HepG2 (cell line): ENCODE results near the gene PRM2. TPM values are rescaled to one million over a fixed set of nuclear protein-coding genes. Genes with fewer than 3 reads are reported as not detected.

Experiments
- CBX1 ChIP-seq: IDR thresholded peaks from one replicate; pipeline ENCODE4 v1.6.1; 2016; ENCODE audit warnings: antibody characterized with exemption, low read depth
- DPF2 ChIP-seq: sonication (generic); formaldehyde crosslinking; IDR thresholded peaks from 2 replicates; pipeline ENCODE4 v1.4.0; 2020; ENCODE audit warnings: mild to moderate bottlenecking, low read depth, missing genetic modification reagents, borderline replicate concordance
- HNRNPL ChIP-seq: fragments of 200-400 bp; formaldehyde crosslinking; IDR thresholded peaks from 2 replicates; pipeline ENCODE4 v1.6.1; 2017; ENCODE audit warnings: mild to moderate bottlenecking, low read depth, low read length
- HNRNPLL ChIP-seq: fragments of 200-400 bp; formaldehyde crosslinking; IDR thresholded peaks from 2 replicates; pipeline ENCODE4 v1.6.1; 2017; ENCODE audit warnings: mild to moderate bottlenecking, low read depth, low read length; ENCODE audit not compliant: poor library complexity, severe bottlenecking
- SIX1 ChIP-seq: sonication (generic); formaldehyde crosslinking; IDR thresholded peaks from 2 replicates; pipeline ENCODE4 v1.4.0; 2020; ENCODE audit warnings: missing genetic modification reagents, borderline replicate concordance
- ZNF230 ChIP-seq: sonication (generic); formaldehyde crosslinking; IDR thresholded peaks from 2 replicates; pipeline ENCODE4 v1.4.0; 2020; ENCODE audit warnings: mild to moderate bottlenecking, missing genetic modification reagents
- ZNF546 ChIP-seq: sonication (generic); formaldehyde crosslinking; conservative IDR thresholded peaks from 2 replicates; pipeline ENCODE4 v1.8.1; 2023; ENCODE audit warnings: mild to moderate bottlenecking, missing genetic modification reagents
- ZNF572 ChIP-seq: sonication (generic); formaldehyde crosslinking; IDR thresholded peaks from 2 replicates; pipeline ENCODE4 v1.5.1; 2020; ENCODE audit warnings: mild to moderate bottlenecking, missing genetic modification reagents
- ZNF577 ChIP-seq: sonication (generic); formaldehyde crosslinking; IDR thresholded peaks from 2 replicates; pipeline ENCODE4 v1.4.0; 2020; ENCODE audit warnings: mild to moderate bottlenecking, low read depth, missing genetic modification reagents, borderline replicate concordance
- ZNF792 ChIP-seq: IDR thresholded peaks from 2 replicates; pipeline ENCODE4 v1.6.1; 2016
- polyA plus RNA-seq, 8 experiments: library from polyadenylated mRNA; depleted of rRNA in 3 of 8; stranded (reverse) in 7 of 8; unstranded in 1 of 8; fragments of >200 nt; fragmentation: Illumina TruSeq in 4 of 8; extraction: Trizol in 4 of 8; gene quantifications; 2 replicates each; pipeline versions ENCODE4 v1.2.1 to v1.2.3, GENCODE V29; 2011 to 2016; ENCODE audit warnings: low read depth in 4 of 8, missing spikeins in 1 of 8, mixed read lengths in 1 of 8; ENCODE audit not compliant: insufficient read depth in 1 of 8
- total RNA-seq, 5 experiments: library from RNA; depleted of rRNA; stranded (reverse); fragments of >200 nt; fragmentation: Illumina TruSeq; extraction: Trizol; gene quantifications; 2 replicates each; pipeline ENCODE4 v1.2.3, GENCODE V29; 2016; ENCODE audit warnings: low read depth in 1 of 5
- TF ChIP-seq, protein P1 (sequence below): IDR thresholded peaks from 2 replicates; pipeline ENCODE4 v1.6.1; 2016; ENCODE audit warnings: missing compliant biosample characterization, missing genetic modification reagents, borderline replicate concordance
- TF ChIP-seq, protein P2 (sequence below): sonication (generic); formaldehyde crosslinking; IDR thresholded peaks from 2 replicates; pipeline ENCODE4 v1.4.0; 2020; ENCODE audit warnings: missing genetic modification reagents
- TF ChIP-seq, protein P3 (sequence below): IDR thresholded peaks from 2 replicates; pipeline ENCODE4 v1.4.0; 2020; ENCODE audit warnings: mild to moderate bottlenecking, missing genetic modification reagents
- TF ChIP-seq, protein P4 (sequence below), 2 experiments: IDR thresholded peaks; 2 replicates each; pipeline ENCODE4 v1.6.1; 2011 to 2012; ENCODE audit warnings: low read length in 2 of 2, borderline replicate concordance in 1 of 2, low read depth in 1 of 2, mild to moderate bottlenecking in 1 of 2, moderate library complexity in 1 of 2
- TF ChIP-seq, protein P5 (sequence below): sonication (generic); formaldehyde crosslinking; IDR thresholded peaks from 2 replicates; pipeline ENCODE4 v1.5.0; 2020; ENCODE audit warnings: missing genetic modification reagents, mild to moderate bottlenecking, borderline replicate concordance

The PRM2 gene
- total and polyA plus RNA-seq, 2 of the 13 experiments (the other 11 are each of a cell fraction or from before 2014, with no cell fraction given), result 0.54 TPM; not detected in 1

DNA sequence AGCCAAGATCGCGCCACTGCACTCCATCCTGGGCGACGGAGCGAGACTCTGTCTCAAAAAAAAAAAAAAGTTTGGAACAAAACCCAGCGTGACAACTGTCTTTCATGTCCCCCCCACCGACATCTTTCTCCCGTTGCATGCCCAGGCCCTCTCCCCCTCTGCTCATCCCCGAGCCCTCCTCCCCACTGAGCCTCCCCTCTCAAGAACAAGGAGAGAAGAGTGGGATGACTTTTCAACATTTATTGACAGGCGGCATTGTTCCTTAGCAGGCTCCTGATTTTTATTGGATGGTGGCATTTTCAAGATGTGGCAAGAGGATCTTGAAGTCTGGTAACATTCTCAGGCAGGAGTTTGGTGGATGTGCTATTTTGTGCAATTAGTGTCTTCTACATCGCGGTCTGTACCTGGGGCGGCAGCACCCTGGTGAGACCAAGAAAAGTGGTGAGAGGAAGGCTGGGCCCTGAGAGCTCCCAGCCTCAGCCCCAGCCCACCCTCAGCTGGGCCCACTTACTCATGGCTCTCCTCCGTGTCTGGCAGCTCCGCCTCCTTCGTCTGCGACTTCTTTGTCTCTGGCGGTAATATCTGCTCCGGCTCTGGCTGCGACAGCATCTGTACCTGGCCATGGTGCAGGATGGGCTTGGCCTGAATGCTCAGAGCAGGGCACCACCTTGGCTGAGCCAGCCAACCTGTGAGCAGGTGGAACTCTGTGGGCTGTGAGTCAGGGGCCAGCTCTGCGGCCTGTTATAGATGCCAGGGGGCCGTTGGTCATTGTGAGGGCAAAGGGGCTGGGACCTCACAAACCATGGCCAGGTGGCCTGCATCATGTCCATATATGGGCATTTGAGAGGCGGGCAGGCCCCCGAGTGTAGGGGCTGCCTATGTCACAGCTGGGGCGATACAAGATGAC lies 4.6 kb upstream of the PRM2 start, which contains the start of gene PRM1 (continued):
- TF ChIP-seq, protein P1, sequence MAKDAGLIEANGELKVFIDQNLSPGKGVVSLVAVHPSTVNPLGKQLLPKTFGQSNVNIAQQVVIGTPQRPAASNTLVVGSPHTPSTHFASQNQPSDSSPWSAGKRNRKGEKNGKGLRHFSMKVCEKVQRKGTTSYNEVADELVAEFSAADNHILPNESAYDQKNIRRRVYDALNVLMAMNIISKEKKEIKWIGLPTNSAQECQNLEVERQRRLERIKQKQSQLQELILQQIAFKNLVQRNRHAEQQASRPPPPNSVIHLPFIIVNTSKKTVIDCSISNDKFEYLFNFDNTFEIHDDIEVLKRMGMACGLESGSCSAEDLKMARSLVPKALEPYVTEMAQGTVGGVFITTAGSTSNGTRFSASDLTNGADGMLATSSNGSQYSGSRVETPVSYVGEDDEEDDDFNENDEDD (CRISPR knock-in tag), result no peak
- TF ChIP-seq ZNF546 (CRISPR knock-in tag) (0 out of 2 replicates have a peak, but pooled peaks have one; percentile 19), ZNF572 (CRISPR knock-in tag) (no peak), ZNF230 (0 out of 2 replicates have a peak, but pooled peaks have one; percentile 64), HNRNPL (peak; percentile 65; the same call in 1 of the 2 replicates), HNRNPLL (peak; percentile 37), DPF2 (0 out of 2 replicates have a peak, but pooled peaks have one; percentile 13), CBX1 (no peak), ZNF792 (CRISPR knock-in tag) (no peak), SIX1 (CRISPR knock-in tag) (no peak), ZNF577 (no peak)
- TF ChIP-seq, protein P2, sequence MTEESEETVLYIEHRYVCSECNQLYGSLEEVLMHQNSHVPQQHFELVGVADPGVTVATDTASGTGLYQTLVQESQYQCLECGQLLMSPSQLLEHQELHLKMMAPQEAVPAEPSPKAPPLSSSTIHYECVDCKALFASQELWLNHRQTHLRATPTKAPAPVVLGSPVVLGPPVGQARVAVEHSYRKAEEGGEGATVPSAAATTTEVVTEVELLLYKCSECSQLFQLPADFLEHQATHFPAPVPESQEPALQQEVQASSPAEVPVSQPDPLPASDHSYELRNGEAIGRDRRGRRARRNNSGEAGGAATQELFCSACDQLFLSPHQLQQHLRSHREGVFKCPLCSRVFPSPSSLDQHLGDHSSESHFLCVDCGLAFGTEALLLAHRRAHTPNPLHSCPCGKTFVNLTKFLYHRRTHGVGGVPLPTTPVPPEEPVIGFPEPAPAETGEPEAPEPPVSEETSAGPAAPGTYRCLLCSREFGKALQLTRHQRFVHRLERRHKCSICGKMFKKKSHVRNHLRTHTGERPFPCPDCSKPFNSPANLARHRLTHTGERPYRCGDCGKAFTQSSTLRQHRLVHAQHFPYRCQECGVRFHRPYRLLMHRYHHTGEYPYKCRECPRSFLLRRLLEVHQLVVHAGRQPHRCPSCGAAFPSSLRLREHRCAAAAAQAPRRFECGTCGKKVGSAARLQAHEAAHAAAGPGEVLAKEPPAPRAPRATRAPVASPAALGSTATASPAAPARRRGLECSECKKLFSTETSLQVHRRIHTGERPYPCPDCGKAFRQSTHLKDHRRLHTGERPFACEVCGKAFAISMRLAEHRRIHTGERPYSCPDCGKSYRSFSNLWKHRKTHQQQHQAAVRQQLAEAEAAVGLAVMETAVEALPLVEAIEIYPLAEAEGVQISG (CRISPR knock-in tag), result peak; percentile 41; the same call in 1 of the 2 replicates
- TF ChIP-seq, protein P3, sequence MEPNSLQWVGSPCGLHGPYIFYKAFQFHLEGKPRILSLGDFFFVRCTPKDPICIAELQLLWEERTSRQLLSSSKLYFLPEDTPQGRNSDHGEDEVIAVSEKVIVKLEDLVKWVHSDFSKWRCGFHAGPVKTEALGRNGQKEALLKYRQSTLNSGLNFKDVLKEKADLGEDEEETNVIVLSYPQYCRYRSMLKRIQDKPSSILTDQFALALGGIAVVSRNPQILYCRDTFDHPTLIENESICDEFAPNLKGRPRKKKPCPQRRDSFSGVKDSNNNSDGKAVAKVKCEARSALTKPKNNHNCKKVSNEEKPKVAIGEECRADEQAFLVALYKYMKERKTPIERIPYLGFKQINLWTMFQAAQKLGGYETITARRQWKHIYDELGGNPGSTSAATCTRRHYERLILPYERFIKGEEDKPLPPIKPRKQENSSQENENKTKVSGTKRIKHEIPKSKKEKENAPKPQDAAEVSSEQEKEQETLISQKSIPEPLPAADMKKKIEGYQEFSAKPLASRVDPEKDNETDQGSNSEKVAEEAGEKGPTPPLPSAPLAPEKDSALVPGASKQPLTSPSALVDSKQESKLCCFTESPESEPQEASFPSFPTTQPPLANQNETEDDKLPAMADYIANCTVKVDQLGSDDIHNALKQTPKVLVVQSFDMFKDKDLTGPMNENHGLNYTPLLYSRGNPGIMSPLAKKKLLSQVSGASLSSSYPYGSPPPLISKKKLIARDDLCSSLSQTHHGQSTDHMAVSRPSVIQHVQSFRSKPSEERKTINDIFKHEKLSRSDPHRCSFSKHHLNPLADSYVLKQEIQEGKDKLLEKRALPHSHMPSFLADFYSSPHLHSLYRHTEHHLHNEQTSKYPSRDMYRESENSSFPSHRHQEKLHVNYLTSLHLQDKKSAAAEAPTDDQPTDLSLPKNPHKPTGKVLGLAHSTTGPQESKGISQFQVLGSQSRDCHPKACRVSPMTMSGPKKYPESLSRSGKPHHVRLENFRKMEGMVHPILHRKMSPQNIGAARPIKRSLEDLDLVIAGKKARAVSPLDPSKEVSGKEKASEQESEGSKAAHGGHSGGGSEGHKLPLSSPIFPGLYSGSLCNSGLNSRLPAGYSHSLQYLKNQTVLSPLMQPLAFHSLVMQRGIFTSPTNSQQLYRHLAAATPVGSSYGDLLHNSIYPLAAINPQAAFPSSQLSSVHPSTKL (CRISPR knock-in tag), result no peak
- TF ChIP-seq, protein P4, sequence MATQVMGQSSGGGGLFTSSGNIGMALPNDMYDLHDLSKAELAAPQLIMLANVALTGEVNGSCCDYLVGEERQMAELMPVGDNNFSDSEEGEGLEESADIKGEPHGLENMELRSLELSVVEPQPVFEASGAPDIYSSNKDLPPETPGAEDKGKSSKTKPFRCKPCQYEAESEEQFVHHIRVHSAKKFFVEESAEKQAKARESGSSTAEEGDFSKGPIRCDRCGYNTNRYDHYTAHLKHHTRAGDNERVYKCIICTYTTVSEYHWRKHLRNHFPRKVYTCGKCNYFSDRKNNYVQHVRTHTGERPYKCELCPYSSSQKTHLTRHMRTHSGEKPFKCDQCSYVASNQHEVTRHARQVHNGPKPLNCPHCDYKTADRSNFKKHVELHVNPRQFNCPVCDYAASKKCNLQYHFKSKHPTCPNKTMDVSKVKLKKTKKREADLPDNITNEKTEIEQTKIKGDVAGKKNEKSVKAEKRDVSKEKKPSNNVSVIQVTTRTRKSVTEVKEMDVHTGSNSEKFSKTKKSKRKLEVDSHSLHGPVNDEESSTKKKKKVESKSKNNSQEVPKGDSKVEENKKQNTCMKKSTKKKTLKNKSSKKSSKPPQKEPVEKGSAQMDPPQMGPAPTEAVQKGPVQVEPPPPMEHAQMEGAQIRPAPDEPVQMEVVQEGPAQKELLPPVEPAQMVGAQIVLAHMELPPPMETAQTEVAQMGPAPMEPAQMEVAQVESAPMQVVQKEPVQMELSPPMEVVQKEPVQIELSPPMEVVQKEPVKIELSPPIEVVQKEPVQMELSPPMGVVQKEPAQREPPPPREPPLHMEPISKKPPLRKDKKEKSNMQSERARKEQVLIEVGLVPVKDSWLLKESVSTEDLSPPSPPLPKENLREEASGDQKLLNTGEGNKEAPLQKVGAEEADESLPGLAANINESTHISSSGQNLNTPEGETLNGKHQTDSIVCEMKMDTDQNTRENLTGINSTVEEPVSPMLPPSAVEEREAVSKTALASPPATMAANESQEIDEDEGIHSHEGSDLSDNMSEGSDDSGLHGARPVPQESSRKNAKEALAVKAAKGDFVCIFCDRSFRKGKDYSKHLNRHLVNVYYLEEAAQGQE (IDR thresholded peaks at IDR 0.05; ENCODE audit: borderline replicate concordance in 1 of 2, low read depth in 1 of 2, low read length in 2 of 2), result no peak
- TF ChIP-seq, protein P5, sequence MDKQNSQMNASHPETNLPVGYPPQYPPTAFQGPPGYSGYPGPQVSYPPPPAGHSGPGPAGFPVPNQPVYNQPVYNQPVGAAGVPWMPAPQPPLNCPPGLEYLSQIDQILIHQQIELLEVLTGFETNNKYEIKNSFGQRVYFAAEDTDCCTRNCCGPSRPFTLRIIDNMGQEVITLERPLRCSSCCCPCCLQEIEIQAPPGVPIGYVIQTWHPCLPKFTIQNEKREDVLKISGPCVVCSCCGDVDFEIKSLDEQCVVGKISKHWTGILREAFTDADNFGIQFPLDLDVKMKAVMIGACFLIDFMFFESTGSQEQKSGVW (CRISPR knock-in tag), result no peak
